NCI-H1930 (cell line): ENCODE data around the gene CLEC4M.

Experiments
- DNase-seq, 2 experiments: peaks; one replicate each; lab custom pipeline; 2025; lab: John Stamatoyannopoulos, UW

The CLEC4M gene

GRCh38 chr19:7762719-7763293 lies at the start of gene CLEC4M:
CLEC4M (plus strand) TSS chr19:7763243; CDS start chr19:7763267, 24 bp downstream.
- no peak for DNase-seq

GRCh38 chr19:7715671-7716070 lies 47.4 kb upstream of the CLEC4M start:
- no peak for DNase-seq

- no peak for DNase-seq
Observed at GRCh38 chr19:7716762-7717161, 46.3 kb upstream of the CLEC4M start.

GRCh38 chr19:7718668-7719067 lies 44.4 kb upstream of the CLEC4M start:
- DNase-seq, result no peak

GRCh38 chr19:7720351-7720750 lies 42.7 kb upstream of the CLEC4M start:
- no peak for DNase-seq

GRCh38 chr19:7722231-7722651 lies 40.8 kb upstream of the CLEC4M start:
- no peak for DNase-seq

- no peak for DNase-seq
Observed at GRCh38 chr19:7725791-7726190, 37.3 kb upstream of the CLEC4M start.

GRCh38 chr19:7729211-7729610 lies 33.8 kb upstream of the CLEC4M start:
- no peak for DNase-seq

GRCh38 chr19:7729831-7730285 lies 33.2 kb upstream of the CLEC4M start:
- DNase-seq, result no peak

- DNase-seq, result no peak
Observed at GRCh38 chr19:7730286-7731217, 32.5 kb upstream of the CLEC4M start.

GRCh38 chr19:7731218-7731595 lies 31.8 kb upstream of the CLEC4M start:
- no peak for DNase-seq

- DNase-seq, result no peak
Observed at GRCh38 chr19:7731615-7732014, 31.4 kb upstream of the CLEC4M start.

- DNase-seq, result no peak
Observed at GRCh38 chr19:7732045-7732444, 31.0 kb upstream of the CLEC4M start, which contains the start of gene CLEC4G. CLEC4G (minus strand) TSS chr19:7732110; CDS start chr19:7732102, 8 bp downstream.

- DNase-seq, result no peak
Observed at GRCh38 chr19:7733376-7733775, 29.7 kb upstream of the CLEC4M start.

GRCh38 chr19:7734220-7735203 lies 28.5 kb upstream of the CLEC4M start:
- no peak for DNase-seq

- DNase-seq, result no peak
Observed at GRCh38 chr19:7736148-7736547, 26.9 kb upstream of the CLEC4M start.

- DNase-seq, result no peak
Observed at GRCh38 chr19:7737215-7737614, 25.8 kb upstream of the CLEC4M start.

- DNase-seq, result no peak
Observed at GRCh38 chr19:7738023-7738422, 25.0 kb upstream of the CLEC4M start.

- DNase-seq, result no peak
Observed at GRCh38 chr19:7739211-7739755, 23.8 kb upstream of the CLEC4M start.

- DNase-seq, result no peak
Observed at GRCh38 chr19:7739801-7740681, 23.0 kb upstream of the CLEC4M start.

- no peak for DNase-seq
Observed at GRCh38 chr19:7740682-7741054, 22.4 kb upstream of the CLEC4M start.
